OCI-LY1 (cell line): ENCODE results near the gene CNP.

Experiments used
- H2AFZ ChIP-seq: fragments of 200-600 bp; sonication (generic), shearing (Covaris generic); 2 replicates; pipeline ENCODE4 v1.6.0; 2014; ENCODE audit warnings: antibody characterized with exemption, mild to moderate bottlenecking, low read length
- H3F3A ChIP-seq: fragments of 200-600 bp; sonication (generic), shearing (Covaris generic); 2 replicates; pipeline ENCODE4 v1.6.0; 2014; ENCODE audit warnings: mild to moderate bottlenecking, antibody characterized with exemption, low read length, moderate library complexity; ENCODE audit not compliant: insufficient read depth
- H3K27ac ChIP-seq: fragments of 200-600 bp; sonication (generic); 2 replicates; pipeline ENCODE4 v1.5.1; 2014; ENCODE audit warnings: low read length, mixed run types, mild to moderate bottlenecking, low read depth; ENCODE audit not compliant: poor library complexity, severe bottlenecking
- H3K27me3 ChIP-seq: fragments of 200-600 bp; sonication (generic); 2 replicates; pipeline ENCODE4 v1.6.0; 2014; ENCODE audit warnings: antibody characterized with exemption, mild to moderate bottlenecking, low read length, moderate library complexity; ENCODE audit not compliant: insufficient read depth
- H3K36me3 ChIP-seq: fragments of 200-600 bp; sonication (generic); 2 replicates; pipeline ENCODE4 v1.6.1; 2014; ENCODE audit warnings: mild to moderate bottlenecking, antibody characterized with exemption, low read length, moderate library complexity, mixed read lengths; ENCODE audit not compliant: insufficient read depth
- H3K4me1 ChIP-seq: fragments of 200-600 bp; sonication (generic); 2 replicates; pipeline ENCODE4 v1.5.1; 2014; ENCODE audit warnings: mild to moderate bottlenecking, low read length, moderate library complexity; ENCODE audit not compliant: insufficient read depth, severe bottlenecking
- H3K4me2 ChIP-seq: fragments of 200-600 bp; sonication (generic), shearing (Covaris generic); 2 replicates; pipeline ENCODE4 v1.6.1; 2014; ENCODE audit warnings: low read length
- H3K4me3 ChIP-seq: fragments of 200-600 bp; sonication (generic); 2 replicates; pipeline ENCODE4 v1.5.1; 2014; ENCODE audit warnings: low read length, low read depth, mild to moderate bottlenecking, mixed read lengths; ENCODE audit not compliant: poor library complexity, severe bottlenecking
- H3K79me2 ChIP-seq: fragments of 200-600 bp; shearing (Covaris generic); 2 replicates; pipeline ENCODE4 v1.6.1; 2016; ENCODE audit warnings: mixed run types, low read length, mixed read lengths; ENCODE audit not compliant: insufficient read depth
- H3K9ac ChIP-seq: fragments of 200-600 bp; sonication (generic), shearing (Covaris generic); 2 replicates; pipeline ENCODE4 v1.6.1; 2014; ENCODE audit warnings: mild to moderate bottlenecking, low read length, mixed read lengths
- H3K9me2 ChIP-seq: fragments of 200-600 bp; sonication (generic), shearing (Covaris generic); 2 replicates; pipeline ENCODE4 v1.6.1; 2014; ENCODE audit warnings: low read depth, mild to moderate bottlenecking, low read length, mixed read lengths
- H3K9me3 ChIP-seq: fragments of 200-600 bp; shearing (Covaris generic); 2 replicates; pipeline ENCODE4 v1.6.1; 2014; ENCODE audit warnings: low read length, mixed read lengths
- H4K20me1 ChIP-seq: fragments of 200-600 bp; sonication (generic), shearing (Covaris generic); 2 replicates; pipeline ENCODE4 v1.6.0; 2016; ENCODE audit warnings: mild to moderate bottlenecking, low read length; ENCODE audit not compliant: insufficient read depth
- EZH2 ChIP-seq: fragments of 200-600 bp; sonication (generic), shearing (Covaris generic); IDR thresholded peaks from 2 replicates; pipeline ENCODE4 v1.8.0; 2017; ENCODE audit warnings: borderline replicate concordance, mixed run types, mild to moderate bottlenecking, antibody characterized with exemption, low read length, moderate library complexity, mixed read lengths
- TF ChIP-seq, protein P1 (sequence below): fragments of 200-600 bp; sonication (generic), shearing (Covaris generic); IDR thresholded peaks from 2 replicates; pipeline ENCODE4 v1.5.1; 2017; ENCODE audit warnings: mild to moderate bottlenecking, antibody characterized with exemption, low read length, moderate library complexity, mixed read lengths

The CNP gene

DNA sequence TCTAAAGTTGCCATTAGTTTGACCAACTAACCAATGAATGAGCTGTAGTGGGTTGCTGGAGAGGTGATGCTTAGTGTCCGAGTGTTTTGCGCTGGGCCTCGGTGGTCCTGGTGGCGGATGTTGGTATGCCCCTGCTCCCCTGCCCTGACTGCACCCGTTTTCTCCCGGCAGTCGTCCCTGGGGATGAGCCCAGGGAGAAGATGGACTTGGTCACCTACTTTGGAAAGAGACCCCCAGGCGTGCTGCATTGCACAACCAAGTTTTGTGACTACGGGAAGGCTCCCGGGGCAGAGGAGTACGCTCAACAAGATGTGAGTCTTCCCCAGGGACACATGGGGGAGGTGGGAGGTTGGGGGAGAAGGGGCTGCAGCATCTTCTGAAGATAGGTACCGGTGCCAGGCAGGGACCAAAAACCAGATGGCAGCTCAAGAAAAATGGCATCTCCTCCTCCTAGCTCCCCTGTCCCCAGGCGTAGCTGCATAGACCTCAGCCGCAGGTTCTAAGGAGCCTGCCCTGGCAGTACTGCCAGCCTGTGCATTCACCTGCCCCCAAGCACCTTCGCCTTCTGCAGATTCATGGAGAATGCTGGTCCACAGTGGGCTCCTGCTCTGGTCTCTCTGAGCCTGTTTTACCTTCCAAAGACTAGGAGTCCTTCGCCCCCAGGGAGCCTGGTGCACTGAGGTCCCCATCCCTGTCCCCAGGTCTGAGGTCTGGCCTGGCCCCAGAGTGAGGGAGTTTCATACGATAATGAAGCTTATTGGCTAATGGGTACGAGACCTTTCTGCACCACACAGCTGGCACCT lies 5.3 kb downstream of the CNP start:
- peaks cover 53% of the 10 kb centered on the region for H3K4me1 ChIP-seq
- H3K9me2 ChIP-seq = no peaks in the 10 kb centered on the region
- H3K9ac ChIP-seq = no peak overlapping the region; the same call in 1 of the 2 replicates
- H4K20me1 ChIP-seq = no peaks in the 10 kb centered on the region
- H3K4me2 ChIP-seq = no peak overlapping the region
- no peaks in the 10 kb centered on the region for H3F3A ChIP-seq
- peak overlapping the region; percentile 76 for H3K27ac ChIP-seq
- TF ChIP-seq, protein P1, sequence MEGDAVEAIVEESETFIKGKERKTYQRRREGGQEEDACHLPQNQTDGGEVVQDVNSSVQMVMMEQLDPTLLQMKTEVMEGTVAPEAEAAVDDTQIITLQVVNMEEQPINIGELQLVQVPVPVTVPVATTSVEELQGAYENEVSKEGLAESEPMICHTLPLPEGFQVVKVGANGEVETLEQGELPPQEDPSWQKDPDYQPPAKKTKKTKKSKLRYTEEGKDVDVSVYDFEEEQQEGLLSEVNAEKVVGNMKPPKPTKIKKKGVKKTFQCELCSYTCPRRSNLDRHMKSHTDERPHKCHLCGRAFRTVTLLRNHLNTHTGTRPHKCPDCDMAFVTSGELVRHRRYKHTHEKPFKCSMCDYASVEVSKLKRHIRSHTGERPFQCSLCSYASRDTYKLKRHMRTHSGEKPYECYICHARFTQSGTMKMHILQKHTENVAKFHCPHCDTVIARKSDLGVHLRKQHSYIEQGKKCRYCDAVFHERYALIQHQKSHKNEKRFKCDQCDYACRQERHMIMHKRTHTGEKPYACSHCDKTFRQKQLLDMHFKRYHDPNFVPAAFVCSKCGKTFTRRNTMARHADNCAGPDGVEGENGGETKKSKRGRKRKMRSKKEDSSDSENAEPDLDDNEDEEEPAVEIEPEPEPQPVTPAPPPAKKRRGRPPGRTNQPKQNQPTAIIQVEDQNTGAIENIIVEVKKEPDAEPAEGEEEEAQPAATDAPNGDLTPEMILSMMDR = no peak
- TF ChIP-seq EZH2 = no peak
- H3K36me3 ChIP-seq = peaks cover 79% of the 10 kb centered on the region
- no peaks in the 10 kb centered on the region for H3K79me2 ChIP-seq
- no peaks in the 10 kb centered on the region for H3K9me3 ChIP-seq
- no peak overlapping the region for H2AFZ ChIP-seq
- H3K27me3 ChIP-seq = no peaks in the 10 kb centered on the region
- no peak overlapping the region for H3K4me3 ChIP-seq

DNA sequence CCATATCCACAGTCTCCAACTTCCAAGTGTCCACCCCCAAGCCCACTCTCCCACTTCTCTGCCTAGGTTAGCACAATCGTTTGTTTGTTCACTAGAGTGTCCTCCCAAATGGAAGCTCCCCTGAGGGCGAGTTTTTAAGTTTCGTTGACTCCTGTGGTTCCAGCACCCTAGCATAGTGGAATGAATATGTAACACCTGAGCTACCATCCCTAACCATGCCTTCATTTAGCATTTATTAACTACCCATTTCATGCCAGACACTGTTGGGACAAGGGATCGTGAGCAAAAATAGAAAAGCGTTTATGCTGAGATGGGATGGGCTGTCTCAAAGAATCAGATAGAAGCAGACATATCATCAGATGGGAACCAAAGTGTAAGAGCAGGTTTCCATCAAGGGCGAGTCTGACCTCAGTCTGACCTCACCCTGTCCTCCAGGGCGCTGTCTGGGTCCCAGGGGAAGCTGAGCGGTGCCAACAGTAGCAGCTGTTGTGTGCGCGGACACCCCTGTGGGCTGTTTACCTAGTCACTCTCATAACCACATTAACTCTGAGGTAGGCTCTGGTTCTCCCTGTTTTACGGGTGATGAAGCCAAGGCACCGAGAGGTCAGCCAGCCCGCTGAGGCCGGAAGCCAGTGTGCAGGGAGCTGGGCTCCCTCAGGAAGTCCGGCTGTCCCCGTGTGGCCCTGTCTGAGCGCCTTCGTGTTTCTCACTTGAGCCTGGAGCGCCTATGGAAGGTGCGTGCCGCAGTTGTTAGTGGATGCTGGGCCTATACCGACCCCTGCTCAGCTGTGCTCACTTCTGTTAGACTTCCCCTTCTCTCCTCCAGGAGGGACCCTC lies 6.2 kb downstream of the CNP start:
- Histone ChIP-seq H3K27ac (peak overlapping the region; percentile 76), H3K79me2 (no peaks in the 10 kb centered on the region), H3K4me2 (peak overlapping the region; percentile 35), H3K9me3 (no peaks in the 10 kb centered on the region), H3K9ac (no peak overlapping the region; the same call in 1 of the 2 replicates), H2AFZ (no peak overlapping the region), H3K27me3 (no peaks in the 10 kb centered on the region), H3K4me3 (peak overlapping the region; percentile 12), H4K20me1 (no peaks in the 10 kb centered on the region), H3K36me3 (peaks cover 88% of the 10 kb centered on the region), H3K4me1 (peaks cover 51% of the 10 kb centered on the region), H3K9me2 (no peaks in the 10 kb centered on the region), H3F3A (no peaks in the 10 kb centered on the region)
- TF ChIP-seq, protein P1 = no peak
- no peak for TF ChIP-seq EZH2

DNA sequence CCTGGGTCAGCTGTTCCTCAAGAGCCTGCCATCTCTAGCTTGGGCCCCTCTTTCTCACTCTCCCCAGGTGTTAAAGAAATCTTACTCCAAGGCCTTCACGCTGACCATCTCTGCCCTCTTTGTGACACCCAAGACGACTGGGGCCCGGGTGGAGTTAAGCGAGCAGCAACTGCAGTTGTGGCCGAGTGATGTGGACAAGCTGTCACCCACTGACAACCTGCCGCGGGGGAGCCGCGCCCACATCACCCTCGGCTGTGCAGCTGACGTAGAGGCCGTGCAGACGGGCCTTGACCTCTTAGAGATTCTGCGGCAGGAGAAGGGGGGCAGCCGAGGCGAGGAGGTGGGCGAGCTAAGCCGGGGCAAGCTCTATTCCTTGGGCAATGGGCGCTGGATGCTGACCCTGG lies 6.8 kb downstream of the CNP start:
- H3K9me2 ChIP-seq = no peaks in the 10 kb centered on the region
- TF ChIP-seq, protein P1 = no peak
- TF ChIP-seq EZH2 = no peak
- no peaks in the 10 kb centered on the region for H3K27me3 ChIP-seq
- peak overlapping the region; percentile 76 for H3K27ac ChIP-seq
- peaks cover 89% of the 10 kb centered on the region for H3K36me3 ChIP-seq
- H4K20me1 ChIP-seq = no peaks in the 10 kb centered on the region
- H3K4me3 ChIP-seq = peak overlapping the region; percentile 12
- no peaks in the 10 kb centered on the region for H3K9me3 ChIP-seq
- H3K79me2 ChIP-seq = no peaks in the 10 kb centered on the region
- H3K4me1 ChIP-seq = peaks cover 45% of the 10 kb centered on the region
- no peak overlapping the region; the same call in 1 of the 2 replicates for H3K9ac ChIP-seq
- no peaks in the 10 kb centered on the region for H3F3A ChIP-seq
- H2AFZ ChIP-seq = no peak overlapping the region
- peak overlapping the region; percentile 35 for H3K4me2 ChIP-seq
